Measurements from ENCODE around the gene AIG1. TPM values are rescaled to one million over a fixed set of nuclear protein-coding genes. Genes with fewer than 3 reads are reported as not detected.

Gene AIG1
- polyA plus RNA-seq, 1 experiment = 43.2 TPM

DNA sequence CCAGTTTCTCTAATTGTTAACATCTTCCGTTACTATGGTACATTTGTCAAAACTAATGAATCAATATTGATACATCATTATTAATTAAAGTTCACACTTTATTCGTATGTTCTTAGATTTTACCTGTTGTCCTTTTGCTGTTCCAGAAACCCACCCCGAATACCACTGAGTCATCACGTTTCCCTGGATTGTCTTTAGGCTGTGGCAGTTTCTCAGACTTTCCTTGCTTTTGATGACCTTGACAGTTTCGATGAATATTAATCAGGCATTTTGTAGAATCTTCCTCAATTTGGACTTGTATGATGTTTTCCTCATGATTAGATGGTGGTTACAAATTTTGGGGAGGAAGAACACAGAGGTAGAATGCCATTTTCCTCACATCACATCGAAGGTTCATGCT lies 39.1 kb upstream of the AIG1 start:
- Histone ChIP-seq H3K4me3 (ENCODE audit: low read depth, low read length) (no peak overlapping the region), H3K27me3 (ENCODE audit: control insufficient read depth, insufficient read depth, low read length) (no peaks in the 10 kb centered on the region), H3K36me3 (ENCODE audit: control insufficient read depth, insufficient read depth, low read length) (no peaks in the 10 kb centered on the region)
- TF ChIP-seq, protein P1, sequence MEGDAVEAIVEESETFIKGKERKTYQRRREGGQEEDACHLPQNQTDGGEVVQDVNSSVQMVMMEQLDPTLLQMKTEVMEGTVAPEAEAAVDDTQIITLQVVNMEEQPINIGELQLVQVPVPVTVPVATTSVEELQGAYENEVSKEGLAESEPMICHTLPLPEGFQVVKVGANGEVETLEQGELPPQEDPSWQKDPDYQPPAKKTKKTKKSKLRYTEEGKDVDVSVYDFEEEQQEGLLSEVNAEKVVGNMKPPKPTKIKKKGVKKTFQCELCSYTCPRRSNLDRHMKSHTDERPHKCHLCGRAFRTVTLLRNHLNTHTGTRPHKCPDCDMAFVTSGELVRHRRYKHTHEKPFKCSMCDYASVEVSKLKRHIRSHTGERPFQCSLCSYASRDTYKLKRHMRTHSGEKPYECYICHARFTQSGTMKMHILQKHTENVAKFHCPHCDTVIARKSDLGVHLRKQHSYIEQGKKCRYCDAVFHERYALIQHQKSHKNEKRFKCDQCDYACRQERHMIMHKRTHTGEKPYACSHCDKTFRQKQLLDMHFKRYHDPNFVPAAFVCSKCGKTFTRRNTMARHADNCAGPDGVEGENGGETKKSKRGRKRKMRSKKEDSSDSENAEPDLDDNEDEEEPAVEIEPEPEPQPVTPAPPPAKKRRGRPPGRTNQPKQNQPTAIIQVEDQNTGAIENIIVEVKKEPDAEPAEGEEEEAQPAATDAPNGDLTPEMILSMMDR (IDR thresholded peaks at IDR 0.05; ENCODE audit: insufficient read depth, low read depth, low read length) = no peak
- no peak for DNase-seq (ENCODE audit: low read depth)
- POLR2A ChIA-PET = no interaction called here
- CTCF ChIA-PET = interaction anchor here (1.3 kb wide), 1 partner anchor 329 kb away, joined by 4 read pairs; no protein-coding TSS in a partner anchor

DNA sequence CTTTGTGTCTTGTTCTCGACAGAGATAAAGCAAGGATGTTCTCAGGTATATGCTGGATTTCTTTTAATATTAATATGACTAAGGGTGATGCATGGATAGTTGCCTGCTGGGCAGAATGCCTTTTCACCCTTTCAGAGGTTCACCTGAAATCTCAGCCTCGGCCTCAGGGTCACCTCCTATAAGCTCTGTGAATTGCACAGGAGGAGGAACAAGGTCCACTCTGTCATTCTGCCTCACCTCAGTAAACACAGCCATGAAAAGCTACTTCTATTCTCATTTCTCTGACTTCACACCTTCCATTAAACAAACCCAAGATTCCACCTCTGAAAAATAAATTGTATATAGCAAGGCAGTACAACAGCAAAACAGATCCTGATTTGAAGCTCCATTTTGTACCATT lies 38.1 kb upstream of the AIG1 start:
- CTCF ChIA-PET = interaction anchor here (0.7 to 1.3 kb wide), 3 partner anchors 29 to 405 kb away, joined by 3 to 4 read pairs (median 3); no protein-coding TSS in a partner anchor
- DNase-seq (ENCODE audit: low read depth) = no peak
- Histone ChIP-seq H3K27me3 (ENCODE audit: control insufficient read depth, insufficient read depth, low read length) (no peaks in the 10 kb centered on the region), H3K4me3 (ENCODE audit: low read depth, low read length) (no peak overlapping the region), H3K36me3 (ENCODE audit: control insufficient read depth, insufficient read depth, low read length) (no peaks in the 10 kb centered on the region)
- TF ChIP-seq, protein P1 (IDR thresholded peaks at IDR 0.05; ENCODE audit: insufficient read depth, low read depth, low read length) = no peak
- POLR2A ChIA-PET = no interaction called here

DNA sequence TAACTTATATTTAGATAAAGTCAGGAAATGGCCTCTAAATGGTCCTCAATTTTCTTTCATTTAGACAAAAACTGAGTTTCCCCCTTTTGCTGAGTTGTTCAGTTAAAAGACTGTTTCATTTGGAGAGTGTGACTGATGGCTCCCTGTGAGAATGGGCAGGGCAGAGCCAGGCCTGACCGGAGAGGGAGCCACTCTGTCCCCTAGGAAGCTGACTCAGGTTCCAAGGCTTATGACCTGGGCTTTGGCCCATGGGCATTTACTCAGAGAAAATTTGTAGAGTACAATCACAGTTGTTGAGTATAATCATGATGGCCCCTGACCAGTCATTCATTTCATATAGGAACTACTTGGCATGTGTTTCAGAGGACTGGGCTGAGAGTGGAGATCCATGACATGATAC lies 37.0 kb upstream of the AIG1 start:
- TF ChIP-seq, protein P1 (IDR thresholded peaks at IDR 0.05; ENCODE audit: insufficient read depth, low read depth, low read length) = no peak
- ChIA-PET CTCF (interaction anchor here (1.0 to 1.4 kb wide), 5 partner anchors 12 to 403 kb away, joined by 3 read pairs; no protein-coding TSS in a partner anchor), POLR2A (no interaction called here)
- H3K4me3 ChIP-seq (ENCODE audit: low read depth, low read length) = no peak overlapping the region
- no peaks in the 10 kb centered on the region for H3K36me3 ChIP-seq (ENCODE audit: control insufficient read depth, insufficient read depth, low read length)
- H3K27me3 ChIP-seq (ENCODE audit: control insufficient read depth, insufficient read depth, low read length) = no peaks in the 10 kb centered on the region
- DNase-seq (ENCODE audit: low read depth) = no peak

DNA sequence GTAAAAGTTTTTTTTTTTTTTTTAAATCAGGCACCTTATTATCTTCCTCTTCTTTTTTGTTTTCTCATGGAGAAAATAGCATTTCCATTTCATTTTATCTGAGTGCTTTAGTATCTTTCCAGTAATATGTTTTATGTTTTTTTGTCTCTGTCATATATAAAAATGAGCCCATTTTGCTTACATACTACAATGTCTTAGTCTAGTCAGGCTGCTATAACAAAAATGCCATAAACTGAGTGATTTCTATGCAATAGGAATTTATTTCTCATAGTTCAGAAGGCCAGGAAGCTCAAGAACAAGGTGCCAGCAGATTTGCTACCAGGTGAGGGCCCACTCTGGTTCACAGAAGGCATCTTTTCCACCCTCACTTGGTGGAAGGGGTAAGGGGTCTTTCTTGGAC lies 35.7 kb upstream of the AIG1 start:
- TF ChIP-seq, protein P1 (IDR thresholded peaks at IDR 0.05; ENCODE audit: insufficient read depth, low read depth, low read length) = no peak
- Histone ChIP-seq H3K36me3 (ENCODE audit: control insufficient read depth, insufficient read depth, low read length) (no peaks in the 10 kb centered on the region), H3K4me3 (ENCODE audit: low read depth, low read length) (no peak overlapping the region), H3K27me3 (ENCODE audit: control insufficient read depth, insufficient read depth, low read length) (no peaks in the 10 kb centered on the region)
- POLR2A ChIA-PET = no interaction called here
- no peak for DNase-seq (ENCODE audit: low read depth)
- CTCF ChIA-PET = interaction anchor here (1.0 kb wide), 1 partner anchor 10 kb away, joined by 3 read pairs; no protein-coding TSS in a partner anchor

DNA sequence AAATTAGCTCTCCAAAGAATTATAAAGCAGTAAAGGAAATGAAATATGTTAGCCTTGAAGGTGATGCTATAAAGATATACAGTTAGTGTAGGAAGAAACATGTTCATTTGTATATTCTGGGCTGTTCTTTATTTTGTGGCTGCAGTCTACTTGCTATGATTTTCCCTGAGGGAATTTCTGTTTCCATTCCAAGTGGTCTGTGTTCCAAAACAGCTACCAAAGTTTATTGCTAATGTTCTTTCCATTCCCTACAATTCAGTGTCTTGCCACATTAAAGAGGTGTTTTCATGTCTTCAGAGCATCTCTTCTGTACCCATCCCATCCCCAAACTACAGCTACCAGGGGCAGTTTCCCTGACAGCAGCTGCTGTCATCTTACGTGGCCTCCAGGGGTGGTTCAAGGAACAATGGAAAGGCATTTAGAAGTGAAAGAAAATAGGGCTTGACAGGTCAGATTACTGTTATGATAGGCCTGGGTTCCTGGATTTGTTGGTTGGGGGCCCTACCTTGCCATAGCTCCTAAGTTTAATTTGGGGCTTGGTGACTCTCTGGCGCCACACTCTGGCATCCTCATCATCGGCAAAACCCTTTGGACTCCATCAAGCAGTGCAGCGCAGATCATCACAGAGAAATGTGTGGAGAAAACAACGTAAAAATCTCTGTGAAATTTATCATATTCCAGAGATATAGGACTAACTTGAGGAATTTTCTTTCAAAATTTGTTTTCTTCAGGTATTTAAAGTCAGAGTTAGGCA lies 33.8 kb upstream of the AIG1 start:
- DNase-seq (ENCODE audit: low read depth) = no peak
- TF ChIP-seq, protein P1 (IDR thresholded peaks at IDR 0.05; ENCODE audit: insufficient read depth, low read depth, low read length) = peak; percentile 66
- no peaks in the 10 kb centered on the region for H3K27me3 ChIP-seq (ENCODE audit: control insufficient read depth, insufficient read depth, low read length)
- ChIA-PET CTCF (interaction anchor here (0.6 to 2.4 kb wide), 12 partner anchors 15 to 951 kb away, joined by 3 to 17 read pairs (median 3); partner anchors contain the start of gene HIVEP2), POLR2A (no interaction called here)
- H3K36me3 ChIP-seq (ENCODE audit: control insufficient read depth, insufficient read depth, low read length) = no peaks in the 10 kb centered on the region
- H3K4me3 ChIP-seq (ENCODE audit: low read depth, low read length) = no peak overlapping the region
